Right lobe of liver (tissue), 6 donors: ENCODE data around the gene DUSP7. TPM values are rescaled to one million over a fixed set of nuclear protein-coding genes. Genes with fewer than 3 reads are reported as not detected.
A peak's percentile ranks its signal among the peaks of the same experiment; 100 is the strongest.

Experiments used
- ATAC-seq, 4 donors: fragments of 200-7000 bp; cut with Tn5 transposase; one replicate each; pipeline ENCODE4 v1.9.1; 2020; ENCODE audit warnings: mild to moderate bottlenecking in 4 of 4, moderate library complexity in 4 of 4
- DNase-seq, 3 donors: peaks; one replicate each; pipeline ENCODE4 v3.0.0-alpha.2; 2020
- H3K27ac ChIP-seq, 3 donors: fragments of 200-600 bp; one replicate each; pipeline ENCODE4 v1.8.0; 2022
- H3K27me3 ChIP-seq, 2 donors: fragments of 200-600 bp; one replicate each; pipeline ENCODE4 v1.8.0; 2022
- H3K36me3 ChIP-seq, 4 donors: fragments of 200-600 bp; sonication (generic) in 1 of 4; one replicate each; pipeline versions ENCODE4 v1.5.1 to v1.8.0; 2017 to 2022; ENCODE audit warnings: control low read depth in 1 of 4
- H3K4me1 ChIP-seq, 4 donors: fragments of 200-600 bp; sonication (generic) in 1 of 4; one replicate each; pipeline versions ENCODE4 v1.5.1 to v1.8.0; 2017 to 2022; ENCODE audit warnings: control low read depth in 1 of 4
- H3K4me3 ChIP-seq, 3 donors: fragments of 200-600 bp; one replicate each; pipeline ENCODE4 v1.8.0; 2022
- H3K9me3 ChIP-seq, 4 donors: fragments of 200-600 bp; sonication (generic) in 1 of 4; one replicate each; pipeline versions ENCODE4 v1.5.1 to v1.8.0; 2017 to 2022; ENCODE audit warnings: control low read depth in 1 of 4
- CTCF ChIP-seq, 4 donors: fragments of 200-600 bp in 3 of 4; fragments of 450-650 bp in 1 of 4; IDR thresholded peaks; one replicate each; pipeline versions ENCODE4 v1.5.1 to v1.8.0; 2016 to 2022; ENCODE audit warnings: antibody characterized with exemption in 4 of 4, mild to moderate bottlenecking in 2 of 4
- POLR2A ChIP-seq: fragments of 450-650 bp; IDR thresholded peaks from one replicate; pipeline ENCODE4 v1.6.1; 2017; ENCODE audit warnings: antibody characterized with exemption, mild to moderate bottlenecking
- WGBS: methylation state at CpG from one replicate; pipeline ENCODE4 v1.1.6; 2018; ENCODE audit warnings: low coverage, low lambda C conversion rate; ENCODE audit not compliant: insufficient coverage; ENCODE audit errors: missing lambda C conversion rate; 5-methylcytosine and 5-hydroxymethylcytosine counted together
- intact Hi-C, 2 donors: fragments of 100-400 bp; cut with DNase I; formaldehyde crosslinking; loops; one replicate each; pipeline versions ENCODE4 v1.11.2 to v1.14.1; 2022
- total RNA-seq, 6 experiments: library from RNA; depleted of rRNA in 2 of 6; stranded (reverse); fragments of >200 nt in 2 of 6; fragmentation: NEBNext Ultra II Directional in 3 of 6; extraction: Animal tissue kit (Norgen Biotek cat#: 25700) in 3 of 6; gene quantifications; one replicate each; pipeline versions ENCODE4 v1.1.0 to v1.2.4, GENCODE V29; 2016 to 2023
- donor health status: DM: no; HTN: yes; CAD: no.
- donor health status: DM: no; HTN: no; CAD: no.
- donor health status: DM: no; HTN: no; CAD: no.
- donor health status: DM: no; HTN: yes; CAD: no.
- donor health status: DM: no; HTN: yes; CAD: no.

DUSP7 gene
- total RNA-seq, 6 experiments from 2014 or later = 3.0 to 4.2 (median 3.5) TPM

GRCh38 chr3:52004906-52005395 lies 51.4 kb downstream of the DUSP7 start:
- Histone ChIP-seq H3K27me3 (no peaks in the 10 kb centered on the region), H3K36me3 (no peaks in the 10 kb centered on the region), H3K4me3 (no peak overlapping the region), H3K9me3 (no peaks in the 10 kb centered on the region), H3K4me1 (peaks cover 0 to 9% (median 0%) of the 10 kb centered on the region in 4 donors), H3K27ac (no peak overlapping the region)
- DNase-seq (no peak), ATAC-seq (no peak)
- WGBS = 11% methylated on average over 1 of the region's 4 CpGs
- intact Hi-C loops = loop anchor here (5.0 kb wide), 2 partner anchors 117 to 137 kb away; no protein-coding TSS in a partner anchor
- no peak for TF ChIP-seq CTCF (IDR thresholded peaks at IDR 0.05)
- TF ChIP-seq POLR2A = no peak

- DNase-seq (no peak), ATAC-seq (peak; percentile 10 to 19 (median 16))
- TF ChIP-seq POLR2A (no peak), CTCF (IDR thresholded peaks at IDR 0.05) (peak; percentile 20 to 31 (median 25))
- Histone ChIP-seq H3K27me3 (no peaks in the 10 kb centered on the region), H3K4me1 (peaks cover 0 to 9% (median 0%) of the 10 kb centered on the region in 4 donors), H3K36me3 (no peaks in the 10 kb centered on the region), H3K9me3 (no peaks in the 10 kb centered on the region), H3K27ac (no peak overlapping the region), H3K4me3 (no peak overlapping the region)
- 42% methylated on average over 4 of the region's 16 CpGs for WGBS
- intact Hi-C loops = loop anchor here (5.0 kb wide), 2 partner anchors 118 to 138 kb away; no protein-coding TSS in a partner anchor
Measured at GRCh38 chr3:52004163-52004787, 52.1 kb downstream of the DUSP7 start.

GRCh38 chr3:52002748-52003147 lies 53.6 kb downstream of the DUSP7 start:
- no peak for DNase-seq
- Histone ChIP-seq H3K27me3 (no peaks in the 10 kb centered on the region), H3K4me1 (peaks cover 0 to 9% (median 0%) of the 10 kb centered on the region in 4 donors), H3K27ac (no peak overlapping the region), H3K4me3 (no peak overlapping the region), H3K9me3 (no peaks in the 10 kb centered on the region), H3K36me3 (no peaks in the 10 kb centered on the region)
- TF ChIP-seq POLR2A (no peak), CTCF (IDR thresholded peaks at IDR 0.05) (no peak)
- WGBS = 66% methylated on average over 3 of the region's 6 CpGs
- no peak for ATAC-seq
- intact Hi-C loops = loop anchor here (5.0 kb wide), 2 partner anchors 120 to 140 kb away; no protein-coding TSS in a partner anchor

GRCh38 chr3:52001443-52001974 lies 54.9 kb downstream of the DUSP7 start:
- DNase-seq (peak; percentile 71 to 75 (median 72)), ATAC-seq (peak; percentile 71 to 78 (median 75))
- H3K27me3 ChIP-seq = no peaks in the 10 kb centered on the region
- peak; percentile 86 to 96 (median 89) for TF ChIP-seq CTCF (IDR thresholded peaks at IDR 0.05)
- no peak for TF ChIP-seq POLR2A
- WGBS = 6% methylated on average over 2 of the region's 18 CpGs
- H3K9me3 ChIP-seq = no peaks in the 10 kb centered on the region
- H3K4me1 ChIP-seq = peaks cover 0 to 9% (median 0%) of the 10 kb centered on the region in 4 donors
- intact Hi-C loops = loop anchor here (2.0 to 5.0 kb wide), 3 partner anchors 121 to 143 kb away; no protein-coding TSS in a partner anchor
- no peaks in the 10 kb centered on the region for H3K36me3 ChIP-seq
- H3K4me3 ChIP-seq = no peak overlapping the region
- no peak overlapping the region for H3K27ac ChIP-seq
